Measurements from ENCODE around the gene BACH2.

GRCh38 chr6:90162648-90163387 lies 133.8 kb downstream of the BACH2 start:
- TF ChIP-seq CTCF (IDR thresholded peaks at IDR 0.05) (no peak), POLR2A (IDR thresholded peaks at IDR 0.05) (no peak), POLR2AphosphoS5 (IDR thresholded peaks at IDR 0.05) (no peak)
